ENCODE data around the gene RPL38.

- no peak for TF ChIP-seq EZH2phosphoT487 (IDR thresholded peaks at IDR 0.05)
- peak; percentile 90 for TF ChIP-seq CTCF (IDR thresholded peaks at IDR 0.05)
These were observed at the start of gene RPL38 for GRCh38 chr17:74203439-74204240.
